HG02759 (cell line): ENCODE data around the gene KCNAB2.
"Not testable (repeated sequence)": the region's sequence is repeated elsewhere in the genome, so short reads cannot be mapped to it uniquely, and the experiment has no call there.

Experiments used
- ATAC-seq: cut with Tn5 transposase; IDR thresholded peaks from one replicate; pipeline ENCODE4 v1.9.1; 2021; ENCODE audit warnings: mild to moderate bottlenecking, moderate library complexity; ENCODE audit not compliant: unreplicated experiment

Gene KCNAB2

DNA sequence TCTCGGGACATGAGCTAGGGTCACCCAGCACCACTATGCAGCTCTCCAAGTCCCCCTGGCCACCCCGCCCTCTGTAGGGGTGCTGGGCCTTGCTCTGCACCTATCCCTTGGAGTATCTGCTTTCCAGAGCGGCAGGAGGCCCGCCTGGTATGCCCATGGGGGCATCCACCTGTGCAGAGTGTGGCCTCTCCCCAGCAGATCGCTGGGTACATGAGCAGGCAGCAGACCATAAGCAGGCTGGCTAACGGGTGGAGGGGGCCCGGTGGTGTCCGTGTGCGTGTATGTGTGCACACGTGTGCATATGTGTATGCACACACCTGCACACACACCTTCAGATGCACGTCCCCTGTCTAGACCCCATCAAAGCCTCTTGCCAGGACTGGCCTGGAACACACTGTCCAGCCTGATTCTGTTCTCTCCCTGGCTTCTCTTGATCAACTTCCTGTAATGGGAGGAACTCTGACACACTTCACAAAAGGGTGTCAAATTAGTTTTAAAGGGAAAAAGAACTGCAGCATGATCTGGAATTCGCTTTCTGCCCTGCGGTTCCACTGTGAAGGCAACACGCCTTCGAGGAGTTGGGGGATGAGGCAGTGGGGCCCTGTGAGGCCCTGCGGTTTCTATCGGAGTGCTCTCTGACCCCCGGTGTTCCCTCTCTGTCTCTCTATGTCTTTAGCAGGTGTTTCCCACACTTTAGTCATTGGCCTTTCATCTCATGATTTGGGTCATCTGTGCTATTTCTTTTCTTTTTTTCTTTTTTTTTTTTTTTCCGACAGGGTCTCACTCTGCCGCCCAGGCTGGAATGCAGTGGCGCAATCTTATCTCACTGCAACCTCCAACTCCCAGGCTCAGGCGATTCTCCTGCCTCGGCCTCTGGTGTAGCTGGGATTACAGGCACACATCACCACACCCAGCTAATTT is 36.3 kb upstream of the KCNAB2 start:
- no peak for ATAC-seq

DNA sequence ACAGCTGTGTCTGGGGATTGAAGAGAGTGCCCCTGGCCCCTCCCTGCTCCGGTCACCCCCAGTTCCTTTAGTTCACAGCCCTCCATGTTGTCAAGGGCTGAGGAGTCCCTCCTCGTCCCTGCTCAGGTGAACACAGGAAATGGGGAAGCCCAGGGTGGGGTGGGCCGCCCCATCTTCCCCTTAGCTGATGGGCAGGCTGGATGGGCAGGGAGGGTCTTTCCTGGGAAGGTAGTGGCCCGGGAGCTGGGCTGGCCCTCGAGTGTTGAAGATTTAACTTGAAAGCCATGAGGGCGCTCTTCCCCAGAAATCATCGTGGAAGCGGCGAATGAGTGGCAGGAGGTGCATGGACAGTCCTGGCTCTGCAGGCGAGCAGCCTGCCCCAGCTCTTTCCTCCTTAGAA is 35.1 kb upstream of the KCNAB2 start:
- ATAC-seq: no peak

DNA sequence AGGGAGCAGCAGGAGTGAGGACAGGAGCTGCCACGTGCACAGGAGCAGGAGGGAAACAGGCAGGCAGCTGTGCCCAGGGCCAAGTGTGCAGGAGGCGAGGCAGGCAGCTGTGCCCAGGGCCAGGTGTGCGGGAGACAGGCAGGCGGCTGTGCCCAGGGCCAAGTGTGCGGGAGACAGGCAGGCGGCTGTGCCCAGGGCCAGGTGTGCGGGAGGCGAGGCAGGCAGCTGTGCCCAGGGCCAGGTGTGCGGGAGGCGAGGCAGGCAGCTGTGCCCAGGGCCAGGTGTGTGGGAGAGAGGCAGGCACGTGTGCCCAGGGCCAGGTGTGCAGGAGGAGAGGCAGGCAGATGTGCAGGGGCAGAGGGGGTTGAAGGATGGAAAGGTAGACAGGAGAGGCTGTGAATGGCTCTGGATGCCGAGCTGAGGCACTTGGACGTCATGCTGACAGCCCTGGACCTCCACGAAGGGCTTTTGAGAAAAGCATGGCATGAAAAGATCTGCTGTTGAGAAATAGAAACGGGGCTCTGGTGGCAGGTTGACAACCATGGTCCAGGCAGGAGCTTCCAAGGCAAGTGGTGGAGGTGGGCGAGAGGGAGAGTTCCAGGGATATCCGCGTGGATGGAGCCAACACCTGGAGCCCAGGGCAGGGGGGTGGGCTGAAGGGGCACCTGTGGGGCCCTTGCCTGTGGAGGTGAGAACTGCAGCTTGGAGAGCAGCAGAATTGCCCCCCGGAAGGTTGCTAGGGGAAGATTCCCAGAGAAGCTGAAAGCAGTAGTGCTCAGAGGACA is 34.3 kb upstream of the KCNAB2 start:
- ATAC-seq: no peak

DNA sequence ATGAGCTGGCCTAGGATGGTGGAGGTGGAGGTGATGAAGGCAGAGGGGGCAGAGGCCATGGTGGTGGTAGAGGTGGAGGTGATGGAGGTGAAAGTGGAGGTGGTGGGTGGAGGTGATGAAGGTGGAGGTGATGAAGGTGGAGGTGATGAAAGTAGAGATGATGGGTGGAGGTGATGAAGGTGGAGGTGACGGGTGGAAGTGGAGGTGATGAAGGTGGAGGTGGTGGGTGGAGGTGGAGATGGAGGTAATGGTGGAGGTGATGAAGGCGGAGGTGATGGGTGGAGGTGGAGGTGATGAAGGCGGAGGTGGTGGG is 33.8 kb upstream of the KCNAB2 start:
- no peak for ATAC-seq

DNA sequence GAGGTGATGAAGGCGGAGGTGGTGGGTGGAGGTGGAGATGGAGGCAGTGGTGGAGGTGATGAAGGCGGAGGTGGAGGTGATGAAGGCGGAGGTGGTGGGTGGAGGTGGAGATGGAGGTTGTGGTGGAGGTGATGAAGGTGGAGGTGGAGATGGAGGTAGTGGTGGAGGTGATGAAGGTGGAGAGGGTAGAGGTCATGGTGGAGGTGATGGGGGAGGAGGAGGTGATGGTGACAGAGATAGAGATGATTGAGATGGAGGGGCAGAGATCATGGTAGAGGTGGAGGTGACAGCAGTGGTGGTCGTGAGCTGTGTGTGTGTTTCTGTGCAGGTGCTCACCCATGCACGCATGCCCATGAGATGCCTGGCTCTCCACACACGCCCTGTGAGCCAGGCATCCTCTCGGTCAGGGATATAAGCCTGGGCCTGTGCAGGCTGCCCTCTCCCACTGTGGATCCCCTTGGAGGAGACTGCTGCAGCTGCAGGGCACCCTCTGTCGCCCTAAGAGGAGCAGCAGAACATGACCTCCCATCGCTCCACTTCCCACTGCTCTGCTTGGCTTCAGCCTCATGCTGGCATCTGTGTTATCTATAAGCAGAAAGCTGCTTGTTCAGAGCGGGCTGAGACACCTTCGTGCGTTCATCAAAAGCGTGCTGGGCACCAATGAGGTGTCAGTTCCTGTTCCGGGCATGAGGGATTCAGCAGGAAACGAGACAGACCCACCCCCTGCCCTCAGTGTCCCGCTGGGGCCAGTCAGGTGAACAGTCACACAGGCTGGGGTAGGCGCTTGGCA is 33.0 kb upstream of the KCNAB2 start:
- no peak for ATAC-seq

DNA sequence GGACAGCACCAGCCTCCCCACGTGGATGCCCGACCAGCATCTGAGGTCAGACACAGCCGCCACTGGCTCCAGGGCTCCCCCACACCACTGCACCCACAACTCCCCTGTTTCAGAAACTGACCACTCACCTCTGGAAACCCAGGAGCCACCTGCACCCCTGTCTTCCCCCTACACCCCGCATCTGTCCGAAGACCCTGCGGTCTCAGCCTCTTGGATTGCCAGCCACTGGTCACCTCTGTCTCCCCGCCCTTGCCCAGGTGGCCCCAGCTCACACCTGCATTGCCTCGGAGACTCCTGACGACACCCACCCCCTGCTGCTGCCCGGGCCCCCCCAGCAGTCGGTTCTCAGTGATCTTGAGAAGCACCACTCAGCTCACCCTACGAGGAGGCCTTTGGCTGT is 32.2 kb upstream of the KCNAB2 start:
- no peak for ATAC-seq

DNA sequence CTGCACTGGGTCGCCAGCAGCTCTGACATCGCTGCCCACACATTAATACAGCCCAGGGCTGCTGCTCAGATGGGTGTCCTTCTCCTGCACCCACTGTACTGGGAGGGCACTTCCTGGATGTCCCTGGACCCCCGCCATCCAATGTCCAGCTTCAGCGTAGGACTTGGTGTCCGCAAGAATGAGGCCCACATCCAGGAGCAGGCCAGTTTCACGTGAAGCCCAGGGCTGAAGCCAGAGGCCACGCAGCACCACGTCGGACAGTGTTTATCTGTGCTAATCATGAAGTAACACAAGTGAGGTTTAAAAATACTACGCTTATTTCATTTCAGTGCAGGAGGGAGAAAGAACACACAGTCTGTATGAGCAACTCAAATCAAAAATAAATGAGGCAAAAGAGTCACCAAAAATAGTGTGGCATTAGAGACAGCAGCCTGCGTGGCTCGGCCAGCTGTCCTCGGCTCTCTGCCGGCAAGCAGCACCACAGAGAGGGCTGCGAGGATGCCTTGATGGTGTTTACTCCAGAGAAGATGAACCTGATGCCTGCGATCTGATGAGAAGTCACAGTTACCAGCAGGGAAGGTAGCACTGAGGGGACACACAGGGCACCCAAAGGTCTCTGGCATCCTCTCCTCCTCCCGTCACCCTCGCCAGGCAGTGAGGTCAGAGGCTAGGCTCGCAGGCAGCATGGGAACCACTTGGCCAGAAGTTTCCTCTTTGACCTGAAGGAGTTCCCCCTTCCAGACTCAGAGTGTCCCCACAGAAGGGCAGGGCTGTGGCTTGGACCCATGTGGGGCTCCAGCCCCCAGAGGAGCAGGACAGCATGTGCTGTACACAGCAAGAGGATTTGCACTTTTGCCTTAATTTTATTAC is 31.3 kb upstream of the KCNAB2 start:
- ATAC-seq: no peak

DNA sequence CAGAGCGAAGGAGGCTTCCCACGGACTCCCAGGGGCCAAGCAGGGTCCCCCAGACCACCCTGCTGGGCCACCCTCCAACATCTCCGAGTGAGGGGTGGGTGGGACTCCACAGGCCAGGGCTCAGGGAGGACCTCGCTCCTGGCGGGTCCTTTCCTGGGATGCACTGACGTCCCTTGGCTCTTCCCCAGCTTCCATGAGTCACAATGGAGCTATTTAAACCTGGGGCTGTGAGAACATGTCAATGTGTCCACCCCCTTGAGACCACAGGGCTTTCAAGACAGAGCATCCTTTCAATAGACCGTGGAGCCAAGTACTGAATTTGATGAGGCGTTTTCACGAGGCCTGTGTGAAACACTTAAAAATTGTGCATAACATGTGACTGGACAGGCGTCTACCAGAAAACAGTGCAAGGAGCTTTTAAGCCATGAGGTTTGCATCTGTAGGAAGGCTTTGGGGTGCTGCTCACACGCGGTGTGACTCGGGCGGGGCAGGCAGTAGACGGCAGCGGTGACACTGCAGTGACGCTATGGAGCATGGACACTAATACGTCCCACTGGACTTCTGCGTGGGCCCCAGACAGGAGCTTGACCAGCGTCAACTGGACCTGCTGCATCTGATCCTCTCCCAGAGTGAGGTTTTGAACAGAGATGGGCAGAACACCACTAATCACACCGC is 29.4 kb upstream of the KCNAB2 start:
- no peak for ATAC-seq

DNA sequence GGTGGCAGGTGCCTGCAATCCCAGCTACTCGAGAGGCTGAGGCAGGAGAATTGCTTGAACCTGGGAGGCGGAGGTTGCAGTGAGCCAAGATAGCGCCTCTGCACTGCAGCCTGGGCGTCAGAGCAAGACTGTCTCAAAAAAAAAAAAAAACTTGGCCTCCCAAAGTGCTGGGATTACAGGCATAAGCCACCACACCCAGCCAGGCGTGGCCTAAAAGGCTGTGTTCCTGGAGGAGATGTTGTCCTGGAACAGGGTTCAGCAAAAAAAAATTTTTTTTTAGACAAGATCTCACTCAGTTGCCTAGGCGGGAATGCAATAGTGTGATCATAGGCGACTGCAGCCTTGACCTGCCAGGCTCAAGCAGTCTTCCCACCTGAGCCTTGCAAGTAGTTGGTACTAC is 28.0 kb upstream of the KCNAB2 start:
- not testable (repeated sequence) for ATAC-seq

DNA sequence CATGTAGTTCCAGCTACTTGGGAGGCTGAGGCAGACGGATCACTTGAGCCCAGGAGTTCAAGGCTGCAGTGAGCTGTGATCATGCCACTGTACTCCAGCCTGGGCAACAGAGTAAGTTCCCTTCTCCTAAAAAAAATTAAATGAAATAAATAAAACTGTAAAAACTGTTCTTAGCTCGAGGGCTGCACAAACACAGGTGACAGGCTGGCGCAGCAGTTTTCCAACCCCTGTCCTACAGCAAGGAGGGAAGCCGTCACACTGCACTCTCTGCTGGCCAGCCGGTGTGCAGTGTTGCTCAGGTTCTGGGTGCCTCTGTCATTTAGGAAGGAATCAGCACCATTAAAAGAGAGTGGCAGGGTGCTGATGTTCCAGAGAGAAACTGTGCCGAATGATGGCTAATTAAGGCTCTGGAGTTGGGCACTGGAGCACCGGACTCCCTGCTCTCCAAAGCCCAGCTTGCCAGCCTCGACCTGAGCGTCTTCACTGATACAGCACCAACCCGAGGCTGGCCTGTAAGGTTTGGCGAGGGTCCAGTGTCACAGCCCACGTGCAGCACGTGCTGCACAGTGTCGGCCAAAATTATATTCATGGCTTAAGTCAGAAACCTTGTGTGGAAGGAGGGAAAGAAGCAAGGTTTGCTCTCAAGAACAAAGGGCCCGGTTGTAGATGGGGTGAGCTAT is 26.4 kb upstream of the KCNAB2 start:
- no peak for ATAC-seq

DNA sequence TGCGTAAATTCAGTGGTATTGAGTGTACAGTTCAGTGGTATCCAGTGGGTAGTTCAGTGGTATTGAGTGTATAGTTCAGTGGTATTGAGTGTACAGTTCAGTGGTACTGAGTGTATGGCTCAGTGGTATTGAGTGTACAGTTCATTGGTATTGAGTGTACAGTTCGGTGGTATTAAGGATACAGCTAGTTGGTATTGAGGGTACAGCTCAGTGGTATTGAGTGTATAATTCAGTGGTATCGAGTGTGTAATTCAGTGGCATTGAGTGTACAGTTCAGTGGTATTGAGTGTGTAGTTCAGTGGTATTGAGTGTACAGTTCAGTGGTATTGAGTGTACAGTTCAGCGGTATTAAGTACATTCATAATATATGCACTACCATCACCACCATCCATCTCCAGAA is 23.5 kb upstream of the KCNAB2 start:
- ATAC-seq: no peak

DNA sequence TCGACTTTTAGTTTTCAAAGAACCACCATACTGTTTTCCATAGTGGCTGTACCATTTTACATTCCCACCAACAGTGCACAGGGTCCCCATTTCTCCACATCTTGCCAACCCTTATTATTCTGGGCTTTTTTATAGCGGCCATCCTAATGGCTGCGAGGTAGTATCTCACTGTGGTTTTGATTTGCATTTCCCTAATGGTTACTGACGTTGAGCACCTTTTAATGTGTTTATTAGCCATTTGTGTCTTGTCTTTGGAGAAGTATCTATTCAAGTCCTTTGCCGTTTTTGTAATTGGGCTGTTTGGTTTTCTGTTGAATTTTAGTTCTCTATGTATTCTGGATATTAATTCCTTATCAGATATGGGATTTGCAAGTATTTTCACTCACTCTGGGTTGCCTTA is 22.3 kb upstream of the KCNAB2 start:
- ATAC-seq: no peak

DNA sequence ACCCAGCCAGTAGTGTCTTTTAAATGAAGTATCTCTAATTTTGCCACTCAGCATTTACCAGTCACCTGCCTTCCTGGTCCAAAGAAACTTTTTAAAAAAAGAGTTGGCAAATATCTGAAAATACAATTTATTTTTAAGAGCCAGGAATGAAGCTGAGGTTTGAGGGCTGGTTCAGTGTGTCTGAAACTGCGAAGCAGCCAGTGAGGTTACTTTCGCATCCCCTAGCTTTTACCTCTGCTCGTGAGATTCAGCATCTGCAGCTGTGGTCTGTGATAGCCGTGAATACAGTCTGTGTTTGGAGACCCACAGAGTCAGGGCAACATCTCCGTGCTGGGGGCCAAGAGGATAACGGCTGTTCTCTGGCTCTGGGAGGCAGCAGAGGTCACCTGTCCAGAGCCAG is 21.3 kb upstream of the KCNAB2 start:
- no peak for ATAC-seq

DNA sequence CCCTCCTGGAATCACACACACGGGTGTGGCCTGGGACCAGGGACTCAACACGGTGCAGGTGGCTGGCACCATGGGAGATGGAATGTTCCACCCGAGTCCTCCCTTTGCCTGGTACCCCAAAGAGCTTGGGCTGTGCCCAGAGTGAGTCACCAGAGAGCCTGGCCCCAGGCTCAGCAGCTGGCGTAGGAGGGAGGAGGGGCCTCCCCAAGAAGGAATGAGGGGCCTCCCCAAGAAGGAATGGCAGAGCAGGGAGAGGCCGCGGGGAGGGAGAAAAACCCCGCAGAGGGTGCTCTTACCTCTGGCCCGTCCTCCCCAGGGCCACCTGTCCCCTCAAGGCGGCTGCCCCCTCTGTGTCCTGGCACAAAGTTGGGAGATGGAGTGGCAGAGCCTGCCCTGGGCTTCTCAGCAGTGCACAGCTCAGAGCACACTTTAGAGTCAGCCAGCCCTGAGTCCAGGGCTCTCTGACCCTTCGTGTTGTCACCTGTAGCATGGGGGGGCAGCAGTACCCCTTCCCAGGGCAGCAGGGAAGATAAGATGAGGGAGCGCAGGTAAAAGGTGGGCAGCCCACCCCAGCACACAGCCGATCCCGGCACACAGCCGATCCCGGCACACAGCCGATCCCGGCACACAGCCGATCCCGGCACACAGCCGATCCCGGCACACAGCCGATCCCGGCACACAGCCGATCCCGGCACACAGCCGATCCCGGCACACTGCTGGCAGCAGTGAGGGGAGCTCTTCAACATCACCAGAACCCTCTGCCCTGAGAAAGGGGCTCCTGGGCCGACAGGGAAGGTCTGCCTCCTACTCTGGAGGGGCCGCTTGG is 20.2 kb upstream of the KCNAB2 start:
- no peak for ATAC-seq

DNA sequence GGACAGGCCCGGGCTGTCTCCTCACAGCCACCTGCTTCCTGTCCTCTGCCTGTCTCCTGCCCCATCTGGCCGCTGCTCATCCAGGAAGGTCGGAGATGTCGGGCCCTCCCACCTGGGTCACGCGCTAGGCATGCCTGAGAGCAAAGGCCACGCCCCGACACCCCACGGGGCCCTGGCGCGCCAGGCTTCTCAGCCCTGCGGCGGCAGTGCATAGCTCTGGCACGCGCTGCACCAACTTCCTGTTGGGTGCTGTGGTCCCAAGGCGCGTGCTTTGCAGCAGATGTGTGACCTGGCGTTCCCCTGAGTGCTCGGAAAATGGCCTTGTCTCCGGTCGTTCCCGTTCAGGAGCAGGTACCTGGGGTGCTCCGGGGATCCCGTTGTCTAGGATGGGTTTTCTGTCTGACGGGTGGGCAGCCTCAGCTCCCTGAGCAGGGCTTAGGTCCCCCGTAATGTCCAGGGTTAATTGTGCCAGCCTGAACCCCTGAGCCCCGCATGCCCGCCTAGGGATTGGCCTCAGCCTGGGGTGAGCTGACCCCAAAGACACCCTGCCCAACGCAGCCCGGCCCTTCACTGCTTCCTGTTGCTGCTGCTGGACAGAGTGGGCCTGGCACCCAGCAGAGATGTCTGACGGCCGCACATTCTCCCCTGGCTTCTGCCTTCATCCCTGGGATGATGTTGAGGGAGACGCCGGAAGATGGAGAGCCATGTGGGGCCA is 19.4 kb upstream of the KCNAB2 start:
- peak; percentile 83 for ATAC-seq

DNA sequence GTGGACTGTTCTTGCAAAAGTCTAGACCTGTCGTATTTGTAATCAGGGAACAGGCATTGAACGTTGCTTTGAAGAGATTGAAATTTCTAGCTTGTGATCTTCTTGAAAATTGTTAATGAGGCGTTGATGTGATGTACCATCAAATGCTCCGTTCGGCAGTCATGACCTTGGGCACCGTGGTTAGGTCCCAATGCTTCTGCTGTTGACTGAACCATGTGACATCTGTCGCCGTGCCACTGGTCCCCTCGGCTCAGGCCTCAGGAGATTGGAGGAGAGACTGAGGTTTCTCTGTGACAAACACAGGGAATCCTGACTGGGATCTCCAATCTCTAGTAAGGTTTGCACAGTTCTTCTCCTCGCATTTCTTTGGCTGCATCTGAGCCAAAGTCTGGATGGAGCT is 18.1 kb upstream of the KCNAB2 start:
- no peak for ATAC-seq

DNA sequence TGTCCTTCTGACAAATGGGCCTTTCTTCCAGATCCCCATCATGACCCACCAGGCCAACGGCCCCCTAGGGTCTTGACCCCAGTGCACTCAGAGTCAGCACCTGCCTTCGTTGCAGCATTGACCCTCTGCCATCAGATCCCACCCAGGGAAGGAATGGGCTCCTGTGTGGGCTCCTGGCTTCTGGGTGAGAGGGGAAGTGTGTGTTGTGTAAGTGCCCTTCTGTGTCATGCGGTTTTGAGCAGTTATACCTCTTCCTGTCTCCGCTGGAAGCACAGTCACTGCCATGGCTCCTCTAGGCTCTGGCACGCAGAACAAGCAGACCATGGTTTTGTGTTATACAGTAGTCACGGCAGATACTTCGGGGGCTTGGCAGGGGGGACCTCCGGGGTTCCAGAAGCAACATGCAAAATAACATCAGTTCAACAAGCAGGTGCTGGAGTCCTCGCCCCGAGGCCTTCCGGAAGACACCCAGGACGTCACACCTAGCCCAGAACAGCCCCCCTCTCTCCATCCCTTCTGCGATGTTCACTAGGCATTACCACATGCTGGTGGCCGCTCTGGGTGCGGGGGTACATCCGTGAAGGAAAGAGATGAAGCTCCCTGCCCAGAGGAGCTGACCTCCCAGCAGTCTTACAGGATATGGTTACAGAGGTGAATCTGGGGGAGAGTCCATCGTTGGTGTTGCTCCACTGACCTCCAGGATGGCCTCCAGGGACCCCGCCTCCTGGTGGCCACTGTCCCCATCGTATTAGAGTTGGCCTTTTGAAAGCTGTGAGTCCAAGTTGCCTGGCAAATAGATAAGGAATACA is 17.4 kb upstream of the KCNAB2 start:
- peak; percentile 32 for ATAC-seq
